DMS79 (cell line): ENCODE results near the gene CYGB.

Source experiments
- DNase-seq: peaks from one replicate; lab custom pipeline; 2025; lab: John Stamatoyannopoulos, UW

CYGB gene

DNA sequence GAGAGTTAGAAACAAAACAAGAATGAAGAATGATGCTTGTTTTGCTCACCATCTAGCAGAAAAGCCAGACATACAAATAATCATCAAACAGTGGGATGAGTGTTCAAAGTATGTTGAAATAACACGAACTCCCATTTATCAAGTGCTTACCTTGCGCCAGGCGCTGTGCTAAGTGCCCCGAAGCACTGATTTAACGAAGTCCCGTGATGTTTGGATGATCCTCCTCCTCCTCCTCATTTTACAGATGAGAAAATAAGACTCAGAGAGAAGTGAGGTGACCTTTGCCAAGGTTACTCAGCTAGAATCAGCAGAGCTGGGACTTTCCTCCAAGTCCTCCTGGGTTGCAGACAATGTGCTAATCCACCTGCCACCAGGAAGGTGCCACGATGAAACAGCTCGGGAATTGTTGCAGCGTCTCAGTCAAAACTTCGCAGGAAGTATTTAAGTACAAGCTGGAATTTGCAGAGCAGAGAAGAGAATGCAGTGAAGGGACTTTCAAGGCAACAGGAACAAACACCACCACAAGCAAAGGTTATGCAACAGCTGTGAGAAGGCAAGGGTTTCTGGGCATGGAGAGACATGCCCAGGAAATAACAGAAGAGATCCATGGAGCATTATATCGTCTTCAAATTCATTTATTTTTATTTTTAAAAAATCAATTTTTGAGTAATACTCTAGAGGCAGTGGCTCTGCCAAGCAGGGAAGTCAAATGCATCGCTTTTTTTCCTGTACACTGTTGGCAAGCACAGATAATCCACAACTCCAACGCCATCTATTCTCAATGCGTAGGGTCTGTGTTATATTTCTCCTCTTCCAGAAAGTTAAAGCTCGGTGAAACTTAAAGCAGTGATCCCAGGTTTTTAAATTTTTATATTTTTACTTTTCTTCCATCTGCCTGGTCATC, 13.5 kb upstream of the CYGB start:
- no peak for DNase-seq

DNA sequence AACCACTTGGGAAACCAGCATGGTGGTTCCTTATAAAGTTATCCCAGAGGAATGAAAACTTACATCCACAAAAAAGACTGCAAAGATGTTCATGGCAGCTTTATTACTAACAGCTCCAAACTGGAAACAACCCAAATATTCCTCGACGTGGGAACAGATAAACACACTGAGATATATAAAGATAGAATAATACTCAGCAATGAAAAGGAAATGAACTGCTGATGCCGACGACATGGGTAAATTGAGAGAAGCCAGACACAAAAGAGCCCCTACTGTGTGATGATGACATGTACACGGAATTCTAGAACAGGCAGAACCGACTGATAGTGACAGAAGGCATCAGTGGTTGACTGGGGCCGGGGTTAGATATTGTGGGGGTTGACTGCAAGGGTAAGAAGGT, 12.0 kb upstream of the CYGB start:
- no peak for DNase-seq

DNA sequence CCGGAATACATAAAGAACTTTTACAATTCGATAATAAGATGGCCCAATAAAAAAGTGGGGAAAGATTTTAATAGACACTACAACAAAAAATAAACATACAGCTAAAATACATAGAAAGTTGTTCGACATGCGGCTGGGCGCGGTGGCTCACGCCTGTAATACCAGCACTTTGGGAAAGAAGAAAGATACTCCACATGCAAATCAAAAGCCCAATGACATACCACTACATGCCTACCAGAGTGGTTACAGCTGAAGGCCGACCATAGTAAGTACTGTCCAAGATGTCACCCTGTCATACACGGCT, 11.7 kb upstream of the CYGB start:
- no peak for DNase-seq

DNA sequence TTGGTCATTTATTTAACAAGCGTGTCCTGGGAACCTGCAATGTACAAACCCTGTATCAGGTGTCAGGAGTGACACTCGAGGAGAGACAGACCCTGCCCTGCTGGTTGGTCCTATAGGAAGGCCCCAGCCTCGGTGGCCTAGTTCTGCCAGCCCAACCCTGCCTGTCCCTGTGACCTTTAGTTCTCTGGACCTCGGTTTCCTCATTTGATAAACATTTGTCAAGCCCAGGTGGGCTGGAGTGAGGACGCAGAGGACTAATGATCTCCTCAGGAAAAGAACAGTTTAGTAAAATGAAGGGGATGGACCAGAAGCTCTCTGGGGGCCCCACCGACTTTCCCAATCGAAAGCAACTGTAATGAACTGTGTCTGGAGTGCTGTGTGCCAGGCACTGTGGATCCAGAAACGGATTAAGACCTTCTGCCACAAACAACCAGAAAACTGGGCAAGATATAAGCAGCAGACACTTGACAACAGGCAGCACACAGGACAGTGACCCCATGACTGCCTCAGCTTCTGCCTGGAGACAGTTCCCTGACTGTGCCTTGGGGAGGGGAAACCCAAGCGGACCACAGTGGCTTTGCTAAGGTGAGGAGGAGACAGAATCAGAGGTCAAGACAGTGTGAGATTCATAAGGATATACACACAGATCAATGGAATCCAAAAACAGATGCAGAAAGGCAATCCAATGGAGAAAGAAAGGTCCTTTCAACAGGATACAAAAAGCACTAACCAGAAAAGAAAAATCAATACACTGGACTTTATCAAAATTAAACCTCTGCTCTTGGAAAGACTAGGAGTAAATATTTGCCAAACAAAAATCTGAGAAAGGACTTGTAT, 11.1 kb upstream of the CYGB start:
- DNase-seq, result no peak

DNA sequence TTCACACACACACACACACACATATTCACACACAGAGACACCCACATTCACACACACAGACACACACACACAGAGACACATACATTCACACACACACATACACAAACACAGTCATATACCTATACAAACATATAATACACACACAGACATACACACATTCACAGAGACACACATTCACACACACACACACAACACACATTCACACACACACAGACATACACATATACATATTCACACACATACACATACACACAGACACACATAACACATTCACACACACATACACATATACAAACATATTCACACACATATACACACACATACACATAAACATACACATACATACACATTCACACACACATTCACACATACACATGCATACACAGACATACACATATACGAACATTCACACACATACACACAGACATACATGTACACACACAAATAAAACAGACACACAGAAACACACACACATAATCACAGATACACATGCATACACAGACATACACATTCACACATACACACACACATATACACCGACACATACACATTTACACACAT, 10.2 kb upstream of the CYGB start:
- no peak for DNase-seq

DNA sequence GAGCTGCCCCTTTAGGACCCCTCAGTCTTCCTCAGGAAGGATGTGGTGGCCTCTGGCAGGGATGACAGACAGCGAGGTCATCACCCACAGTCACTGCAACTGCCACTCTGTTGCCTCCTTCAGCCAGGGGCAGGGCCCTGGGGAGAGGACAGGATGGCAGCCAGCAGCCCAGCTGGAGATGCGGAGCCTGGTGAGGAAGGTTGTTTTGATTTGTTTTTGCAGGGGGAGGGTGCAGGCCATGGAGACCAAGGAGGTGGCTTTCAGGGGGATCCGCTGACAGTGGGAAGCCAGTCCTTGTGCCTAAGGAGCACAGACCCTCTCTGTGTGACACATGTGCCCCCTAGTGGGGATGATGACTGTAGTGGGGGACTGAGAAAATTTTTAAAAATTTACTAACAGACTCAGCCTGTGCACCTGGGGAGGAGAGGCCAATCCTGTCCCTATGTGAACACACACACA, 9.7 kb upstream of the CYGB start:
- no peak for DNase-seq

DNA sequence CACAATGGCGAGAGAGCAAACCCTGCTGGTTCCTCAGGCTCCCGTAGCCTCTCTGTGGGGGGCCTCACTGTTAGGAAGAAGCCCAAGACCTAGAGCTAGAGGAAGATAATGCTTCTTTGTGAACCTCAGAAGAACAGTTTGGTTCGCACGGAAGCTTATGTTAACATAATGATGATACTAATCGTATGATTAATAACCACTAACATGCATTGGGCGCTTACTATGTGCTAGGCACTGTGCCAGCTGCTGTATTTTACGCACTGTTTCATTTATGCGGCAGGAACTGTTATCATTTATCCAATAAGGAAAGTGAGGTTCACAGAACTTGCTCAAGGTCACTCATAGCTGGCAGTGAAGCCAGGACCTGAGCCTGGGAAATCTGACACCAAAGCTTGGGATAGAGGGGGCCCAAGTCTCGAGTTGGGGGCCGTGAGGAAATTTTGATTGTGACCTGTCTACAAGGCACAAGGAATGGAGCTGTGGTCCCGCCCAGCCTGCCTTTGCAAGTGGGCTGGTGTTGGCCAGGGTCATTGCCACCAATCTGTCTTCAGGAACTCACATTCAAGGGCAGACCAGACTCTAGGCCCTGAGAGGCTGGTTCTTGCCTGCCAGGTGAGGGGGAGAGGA, 9.2 kb upstream of the CYGB start:
- DNase-seq, result no peak

DNA sequence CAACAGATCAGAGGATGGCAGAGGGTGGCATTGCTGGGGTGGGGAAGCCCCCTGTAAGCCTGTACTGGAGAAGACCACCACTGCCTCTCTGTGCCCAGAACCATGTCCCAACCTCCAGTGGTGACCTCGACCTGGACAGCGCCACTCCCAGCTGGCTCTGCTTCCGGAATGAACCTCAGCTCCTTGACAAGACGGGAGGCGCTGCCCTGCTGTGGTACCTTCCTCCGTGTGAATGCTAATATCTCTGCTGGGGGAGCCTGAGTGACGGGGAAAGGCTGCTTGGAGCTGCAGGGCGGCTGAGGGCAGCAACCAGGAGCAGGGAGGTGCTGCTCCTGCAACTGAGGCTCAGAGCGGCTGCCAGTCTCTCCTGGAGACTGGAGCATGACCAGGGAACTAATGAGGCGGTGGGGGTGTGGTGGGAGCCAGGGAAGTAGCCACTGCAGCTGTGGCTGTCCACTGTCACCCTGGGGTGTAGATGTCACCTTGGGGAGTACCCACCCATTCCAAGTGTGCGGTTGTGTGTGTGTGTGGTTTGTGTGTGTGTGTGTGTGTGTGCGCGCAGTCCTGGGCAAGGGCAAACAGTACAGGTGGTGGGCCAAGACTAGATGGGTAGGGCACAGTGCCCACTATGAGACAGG, 8.5 kb upstream of the CYGB start:
- no peak for DNase-seq

DNA sequence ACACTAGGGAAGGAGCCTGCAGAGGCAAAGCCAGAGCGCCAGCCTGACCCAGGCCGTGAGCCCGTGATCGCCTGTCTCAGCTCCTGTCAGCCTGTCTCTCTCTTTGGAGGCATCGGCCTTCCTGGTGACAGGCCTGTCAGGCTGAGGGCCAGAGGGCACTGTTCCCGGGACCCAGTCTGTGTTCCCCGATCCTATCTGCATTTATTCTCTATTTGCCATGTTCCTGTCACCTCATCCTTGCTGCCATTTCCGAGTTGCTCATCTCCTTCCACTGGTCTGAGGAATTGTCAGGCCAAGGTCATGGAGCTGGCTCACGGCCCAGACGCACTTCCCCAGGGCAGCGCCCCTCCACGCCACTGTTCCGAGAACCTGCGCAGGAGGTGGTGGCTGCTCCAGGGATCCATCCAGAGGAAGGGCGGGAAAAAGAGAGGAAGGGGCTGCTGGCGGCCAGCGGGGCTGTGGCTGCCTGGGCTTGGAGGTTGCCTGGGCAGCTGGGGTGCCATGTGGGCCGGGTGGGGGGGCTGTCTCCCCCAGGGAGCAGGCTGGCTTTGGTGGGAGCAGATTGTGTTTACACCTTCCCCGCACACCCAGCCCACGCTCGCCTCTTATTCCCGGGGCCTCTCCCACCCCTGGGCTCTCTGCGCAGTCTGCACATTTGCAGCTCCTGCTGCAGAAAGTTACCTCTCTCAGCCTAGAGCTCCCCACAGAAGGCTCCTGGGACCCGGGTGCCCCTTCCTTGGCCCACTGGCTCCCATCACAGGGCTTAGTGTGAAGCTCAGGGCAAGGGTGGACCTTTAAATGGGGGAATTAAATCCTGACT, 7.2 kb upstream of the CYGB start:
- DNase-seq, result no peak

DNA sequence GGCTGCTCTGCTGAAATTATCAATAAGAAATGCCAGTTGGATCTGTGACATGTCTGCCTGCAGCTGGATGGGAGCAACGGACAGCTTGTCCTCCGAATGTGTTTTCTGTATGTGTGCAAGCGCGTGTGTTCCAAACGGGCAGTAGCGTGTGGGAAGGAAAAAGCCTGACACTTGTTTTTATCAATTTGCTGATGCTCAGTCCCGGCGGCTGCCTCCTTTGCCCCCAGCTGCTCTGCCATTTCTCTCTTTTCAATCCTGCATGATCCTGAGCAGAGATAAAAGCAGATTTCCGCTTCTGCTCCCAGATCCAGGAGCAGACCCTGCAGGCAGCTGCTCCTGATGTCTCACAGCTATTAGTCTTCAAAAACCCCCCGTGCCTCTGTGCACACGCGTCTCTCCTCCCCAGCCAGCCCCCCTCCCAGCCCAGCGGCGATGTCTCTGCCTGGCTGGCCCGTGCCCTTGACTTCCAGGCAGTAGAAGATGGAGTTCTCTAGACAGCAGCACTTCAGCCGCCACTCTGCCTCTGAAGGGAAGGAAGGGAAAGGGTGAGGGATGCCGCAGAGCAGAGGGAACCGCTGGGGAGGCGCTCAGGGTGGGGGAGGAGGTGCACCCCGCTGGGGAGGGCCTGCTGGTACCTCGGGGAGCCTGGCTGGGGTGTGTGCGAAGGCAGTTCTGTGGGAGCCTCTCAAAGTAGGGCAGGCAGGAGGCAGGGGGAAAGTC, 6.5 kb upstream of the CYGB start:
- no peak for DNase-seq

DNA sequence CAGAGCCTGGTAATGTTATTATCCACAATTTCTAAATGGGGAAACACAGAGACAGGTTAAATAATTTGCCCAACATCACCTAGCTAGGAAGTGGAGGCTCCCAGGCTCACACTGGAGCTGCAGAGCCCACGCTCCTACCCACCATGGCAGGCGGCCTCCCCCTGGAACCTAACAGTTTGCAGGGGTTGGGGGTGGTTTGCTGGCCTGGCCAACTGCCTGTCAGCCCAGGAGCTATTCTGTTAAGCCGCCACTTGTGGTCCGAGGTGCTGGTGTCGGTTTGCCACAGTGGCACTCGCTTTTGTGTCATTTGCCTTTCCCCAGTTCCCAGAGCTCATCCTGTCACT, 5.9 kb upstream of the CYGB start:
- DNase-seq, result no peak

DNA sequence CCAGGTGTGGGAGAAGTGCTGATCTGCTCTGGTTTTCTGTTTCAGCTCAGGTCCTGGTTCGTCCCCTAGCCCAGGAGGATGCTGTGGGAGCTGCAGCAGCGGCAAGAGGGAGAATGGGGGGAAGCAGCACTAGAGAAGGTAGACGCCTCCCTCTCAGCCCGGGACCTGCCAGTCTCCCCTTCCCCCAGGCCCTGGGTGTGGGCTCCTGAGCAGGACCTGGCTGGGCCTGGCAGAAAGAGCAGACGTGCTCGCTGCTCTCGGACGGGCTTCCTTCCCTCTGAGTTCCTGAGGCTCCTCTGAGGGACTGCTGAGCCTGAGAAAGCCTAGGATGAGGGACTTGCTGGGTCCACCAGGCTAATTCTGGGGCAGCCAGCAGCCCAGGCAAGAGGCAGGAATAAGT, 5.5 kb upstream of the CYGB start:
- DNase-seq, result no peak

DNA sequence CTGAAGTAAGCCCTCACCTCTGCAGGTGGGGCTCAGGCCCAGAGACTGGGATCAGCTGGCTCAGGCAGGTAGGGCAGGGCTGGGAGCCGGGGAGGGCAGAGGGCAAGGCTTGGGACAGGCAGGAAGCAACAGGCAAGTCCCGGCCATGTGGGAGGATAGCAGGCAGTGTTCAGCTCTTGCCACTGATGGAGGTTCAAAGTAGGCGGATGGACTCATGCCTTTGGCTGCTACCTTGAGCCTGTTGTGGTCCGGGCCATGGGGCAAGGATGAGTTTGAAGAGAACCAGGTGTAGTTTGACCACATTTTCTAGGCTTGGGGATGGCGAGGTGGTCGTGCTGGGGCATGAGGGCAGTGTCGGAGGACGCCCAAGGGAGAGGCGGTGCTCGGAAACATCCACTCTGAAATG, 5.1 kb upstream of the CYGB start:
- DNase-seq, result no peak

DNA sequence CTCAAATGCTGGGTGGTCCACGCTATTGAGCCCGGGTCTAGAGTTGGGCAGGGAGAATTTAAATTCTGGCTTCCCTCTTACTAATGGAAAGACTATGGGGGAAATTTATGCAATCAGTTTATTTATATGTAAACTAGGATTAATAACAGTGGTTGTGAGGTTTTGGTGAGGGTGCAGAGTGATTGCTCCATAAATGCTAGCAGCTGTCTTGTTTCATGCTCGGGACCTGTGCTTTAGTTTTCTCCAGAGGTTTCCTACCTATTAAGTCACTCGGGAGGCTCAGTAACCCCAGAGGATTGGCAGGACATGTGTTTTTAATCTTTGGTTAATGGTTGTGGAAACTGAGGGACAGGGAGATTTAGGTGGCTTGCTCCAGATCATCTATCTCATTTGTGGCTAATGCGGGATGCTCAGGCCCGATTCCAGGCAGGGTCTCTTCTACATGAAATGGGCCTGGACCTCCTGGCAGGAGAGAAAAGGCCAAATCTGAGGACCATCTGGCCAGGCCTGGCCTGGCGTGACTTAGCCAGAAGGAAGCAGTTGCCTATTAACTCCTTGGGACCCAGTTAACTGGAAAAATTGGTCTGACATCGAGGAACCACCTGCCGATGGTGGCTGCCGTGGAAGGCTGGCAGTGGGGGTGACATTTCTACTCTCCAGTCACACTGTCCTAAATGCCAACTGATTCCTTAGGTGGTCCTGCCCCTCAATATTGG, 4.4 kb upstream of the CYGB start:
- no peak for DNase-seq

DNA sequence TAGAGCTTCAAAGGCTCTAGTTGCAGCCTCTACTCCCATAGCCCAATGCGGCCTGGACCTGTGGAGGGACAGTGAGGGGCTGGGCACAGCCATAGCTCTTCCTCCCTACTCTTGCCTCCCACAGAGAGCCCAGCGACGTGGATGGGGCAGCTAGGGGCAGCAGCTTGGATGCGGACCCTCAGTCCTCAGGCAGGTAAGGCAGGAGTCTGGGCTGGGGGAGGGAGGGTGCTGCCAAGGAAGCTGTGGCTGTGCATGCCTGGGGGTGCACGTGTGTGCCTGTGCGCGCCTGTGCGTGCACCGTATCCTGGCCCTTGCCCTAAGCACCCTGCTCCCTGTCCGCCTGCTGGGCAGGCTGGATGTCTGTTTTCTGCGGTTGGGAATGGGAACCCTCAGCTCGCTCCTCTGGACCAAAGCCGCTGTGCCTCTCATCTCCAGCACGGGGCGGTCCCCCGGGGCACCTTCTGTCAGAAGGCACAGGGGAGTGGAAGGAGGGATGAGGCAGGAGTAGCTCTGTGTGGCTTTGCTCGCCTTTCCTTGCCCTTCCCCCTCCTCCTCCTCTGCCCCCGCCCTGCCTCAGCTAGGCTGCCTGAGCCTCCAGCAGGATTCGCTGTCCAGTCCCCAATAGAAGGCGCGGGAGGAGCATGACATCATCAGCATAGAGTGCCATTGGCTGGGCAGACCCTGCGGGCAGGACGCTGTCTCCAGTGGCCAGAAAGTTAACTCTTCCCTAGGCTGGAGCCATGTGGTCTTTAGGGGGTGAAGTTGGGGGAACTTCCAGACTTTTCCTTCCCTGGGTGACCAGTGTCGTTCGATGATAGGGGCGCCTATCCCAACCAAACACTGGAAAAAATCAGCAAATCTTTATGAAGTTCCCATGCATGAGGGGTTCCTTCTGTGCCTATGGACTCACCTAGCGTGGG, 3.1 kb upstream of the CYGB start:
- DNase-seq, result peak; percentile 66

DNA sequence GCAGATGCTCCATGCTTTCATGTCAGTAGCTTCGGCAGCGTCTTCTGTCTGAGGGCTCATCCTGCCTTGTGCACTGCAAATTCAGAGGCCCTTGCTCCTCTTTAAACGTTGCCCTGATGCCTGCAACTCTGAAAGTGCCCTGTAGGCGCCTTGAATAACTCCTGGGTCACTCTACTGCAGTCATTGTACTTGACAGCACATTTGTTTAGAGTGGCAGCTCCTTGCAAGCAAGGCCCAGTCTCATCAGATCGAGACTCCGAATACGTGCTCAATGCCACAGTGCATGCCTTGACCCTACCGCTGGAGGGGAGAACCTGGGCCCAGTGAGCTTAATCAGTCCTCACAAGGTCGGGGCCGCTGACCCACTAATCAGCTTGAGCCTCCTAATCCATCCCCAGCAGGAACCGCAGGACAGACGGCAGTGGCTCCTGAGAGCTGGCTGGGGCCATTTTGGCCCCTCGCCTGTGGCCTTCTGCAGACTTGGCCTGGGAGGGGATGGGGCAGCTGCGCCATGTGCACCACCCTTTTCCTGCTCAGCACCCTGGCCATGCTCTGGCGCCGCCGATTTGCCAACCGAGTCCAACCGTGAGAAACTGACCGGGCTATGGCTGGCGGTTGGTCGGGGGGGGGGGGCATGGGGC, 2.2 kb upstream of the CYGB start, which contains the start of gene PRCD:
Gene PRCD (plus strand): TSS at position 414 of the 641 bp plus-strand sequence. CDS start 98 bp downstream, at position 512.
- DNase-seq, result no peak

DNA sequence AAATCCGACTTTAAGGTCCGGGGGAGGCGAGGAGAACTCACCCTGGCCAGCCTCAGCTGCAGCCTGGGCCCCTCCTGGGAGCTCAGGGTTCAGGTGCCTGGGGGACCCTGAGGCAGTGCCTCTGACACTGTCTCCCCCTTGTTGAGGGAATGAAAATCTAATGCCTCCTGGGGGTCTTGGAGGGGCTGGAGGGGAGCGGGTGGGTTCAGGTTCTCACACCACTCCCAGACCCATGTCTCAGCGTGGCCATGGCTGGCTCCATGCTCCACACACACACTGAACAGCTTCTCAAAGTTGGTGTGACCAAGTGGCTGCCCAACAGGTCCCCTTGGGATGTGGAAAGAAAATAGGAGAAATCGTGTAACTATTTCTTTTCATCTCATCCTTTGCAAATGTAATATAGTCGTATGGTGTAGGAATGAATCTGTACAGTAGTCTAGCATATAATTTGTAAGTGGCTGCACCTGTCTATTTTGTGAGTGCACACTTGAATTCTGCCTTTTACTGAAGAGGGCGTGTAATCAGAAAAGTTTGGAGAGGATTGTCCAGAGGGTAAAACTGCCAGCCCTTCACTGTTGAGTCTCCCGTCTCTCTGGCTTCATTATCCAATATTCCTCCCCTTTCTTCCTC, 1.5 kb upstream of the CYGB start:
- no peak for DNase-seq
